PC-3 (cell line): ENCODE results near the gene TERB1.

Source experiments
- EZH2 ChIP-seq: fragments of 300-600 bp; sonication (generic); IDR thresholded peaks from one replicate; pipeline ENCODE4 v1.6.1; 2017; ENCODE audit warnings: antibody characterized with exemption, mild to moderate bottlenecking, low read length; ENCODE audit not compliant: unreplicated experiment
- TF ChIP-seq, protein P1 (sequence below): fragments of 300-600 bp; sonication (generic); conservative IDR thresholded peaks from 2 replicates; pipeline ENCODE4 v1.5.1; 2017; ENCODE audit warnings: antibody characterized with exemption, low read depth, mild to moderate bottlenecking, low read length

DNA sequence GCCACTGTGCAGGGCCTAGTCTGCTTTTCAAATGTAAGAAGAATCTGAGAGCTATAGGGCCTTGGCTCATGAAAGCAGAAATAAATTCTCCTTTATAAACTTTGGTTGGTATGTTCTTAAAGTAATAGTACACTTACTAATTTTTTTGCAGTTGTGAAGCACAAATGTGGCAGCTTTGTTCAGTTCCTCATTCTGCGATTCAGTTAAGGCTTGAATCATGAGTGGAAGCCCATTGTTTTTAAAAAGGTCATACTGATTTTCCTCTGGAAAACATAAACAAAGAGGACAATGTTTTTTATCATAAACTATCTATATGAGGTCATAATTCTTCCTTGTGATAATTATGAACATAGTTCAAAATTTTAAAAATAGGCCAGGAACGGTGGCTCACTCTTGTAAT, 26.4 kb downstream of the TERB1 start:
- no peak for TF ChIP-seq EZH2
- TF ChIP-seq, protein P1, sequence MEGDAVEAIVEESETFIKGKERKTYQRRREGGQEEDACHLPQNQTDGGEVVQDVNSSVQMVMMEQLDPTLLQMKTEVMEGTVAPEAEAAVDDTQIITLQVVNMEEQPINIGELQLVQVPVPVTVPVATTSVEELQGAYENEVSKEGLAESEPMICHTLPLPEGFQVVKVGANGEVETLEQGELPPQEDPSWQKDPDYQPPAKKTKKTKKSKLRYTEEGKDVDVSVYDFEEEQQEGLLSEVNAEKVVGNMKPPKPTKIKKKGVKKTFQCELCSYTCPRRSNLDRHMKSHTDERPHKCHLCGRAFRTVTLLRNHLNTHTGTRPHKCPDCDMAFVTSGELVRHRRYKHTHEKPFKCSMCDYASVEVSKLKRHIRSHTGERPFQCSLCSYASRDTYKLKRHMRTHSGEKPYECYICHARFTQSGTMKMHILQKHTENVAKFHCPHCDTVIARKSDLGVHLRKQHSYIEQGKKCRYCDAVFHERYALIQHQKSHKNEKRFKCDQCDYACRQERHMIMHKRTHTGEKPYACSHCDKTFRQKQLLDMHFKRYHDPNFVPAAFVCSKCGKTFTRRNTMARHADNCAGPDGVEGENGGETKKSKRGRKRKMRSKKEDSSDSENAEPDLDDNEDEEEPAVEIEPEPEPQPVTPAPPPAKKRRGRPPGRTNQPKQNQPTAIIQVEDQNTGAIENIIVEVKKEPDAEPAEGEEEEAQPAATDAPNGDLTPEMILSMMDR = no peak
